H9 (cell line): ENCODE results near the gene UNC119. TPM values are rescaled to one million over a fixed set of nuclear protein-coding genes. Genes with fewer than 3 reads are reported as not detected.

Source experiments
- DNase-seq: peaks from one replicate; pipeline ENCODE4 v3.0.0-alpha.2; 2017
- H2AFZ ChIP-seq: one replicate; pipeline ENCODE4 v1.6.1; 2013; ENCODE audit warnings: mild to moderate bottlenecking, low read length, control low read depth, moderate library complexity
- H2AK5ac ChIP-seq: 2 replicates; pipeline ENCODE4 v1.6.1; 2013; ENCODE audit warnings: low read length, control low read depth, mixed read lengths; ENCODE audit not compliant: insufficient read length
- H2BK120ac ChIP-seq: one replicate; pipeline ENCODE4 v1.6.1; 2013; ENCODE audit warnings: low read depth, mild to moderate bottlenecking, low read length, control low read depth, inconsistent platforms; ENCODE audit not compliant: poor library complexity, severe bottlenecking
- H2BK12ac ChIP-seq: 2 replicates; pipeline ENCODE4 v1.6.1; 2013; ENCODE audit warnings: low read length, control low read depth, mixed read lengths, low read depth; ENCODE audit not compliant: insufficient read length
- H2BK15ac ChIP-seq: 2 replicates; pipeline ENCODE4 v1.6.1; 2013; ENCODE audit warnings: low read depth, low read length, control low read depth
- H2BK20ac ChIP-seq: one replicate; pipeline ENCODE4 v1.6.1; 2013; ENCODE audit warnings: low read depth, mild to moderate bottlenecking, low read length, control low read depth, inconsistent platforms; ENCODE audit not compliant: poor library complexity, severe bottlenecking
- H2BK5ac ChIP-seq: 2 replicates; pipeline ENCODE4 v1.6.1; 2013; ENCODE audit warnings: low read length, control low read depth, mixed read lengths; ENCODE audit not compliant: insufficient read length
- H3K14ac ChIP-seq: 2 replicates; pipeline ENCODE4 v1.6.1; 2013; ENCODE audit warnings: low read length, control low read depth; ENCODE audit not compliant: insufficient read depth
- H3K18ac ChIP-seq: 2 replicates; pipeline ENCODE4 v1.6.1; 2013; ENCODE audit warnings: low read depth, mild to moderate bottlenecking, mixed read lengths, low read length, control low read depth; ENCODE audit not compliant: insufficient read length
- H3K23ac ChIP-seq: 2 replicates; pipeline ENCODE4 v1.6.1; 2013; ENCODE audit warnings: low read length, control low read depth, mixed read lengths, low read depth; ENCODE audit not compliant: insufficient read length
- H3K23me2 ChIP-seq: 2 replicates; pipeline ENCODE4 v1.6.1; 2013; ENCODE audit warnings: low read depth, mild to moderate bottlenecking, mixed read lengths, low read length, control low read depth; ENCODE audit not compliant: insufficient read length, poor library complexity, severe bottlenecking
- H3K27ac ChIP-seq: 2 replicates; pipeline ENCODE4 v1.5.1; 2013; ENCODE audit warnings: low read length, control low read depth, mixed read lengths, low read depth; ENCODE audit not compliant: insufficient read length
- H3K27me3 ChIP-seq: 2 replicates; pipeline ENCODE4 v1.6.1; 2013; ENCODE audit warnings: low read length, control low read depth, inconsistent platforms; ENCODE audit not compliant: insufficient read depth
- H3K4ac ChIP-seq: 2 replicates; pipeline ENCODE4 v1.6.1; 2013; ENCODE audit warnings: low read depth, mild to moderate bottlenecking, control low read depth, inconsistent platforms, low read length, moderate library complexity
- H3K4me1 ChIP-seq: 2 replicates; pipeline ENCODE4 v1.6.1; 2013; ENCODE audit warnings: low read length, control low read depth, inconsistent platforms; ENCODE audit not compliant: insufficient read depth
- H3K4me2 ChIP-seq: 2 replicates; pipeline ENCODE4 v1.6.1; 2013; ENCODE audit warnings: low read length, control low read depth, mixed read lengths; ENCODE audit not compliant: insufficient read length, insufficient read depth
- H3K56ac ChIP-seq: 2 replicates; pipeline ENCODE4 v1.6.1; 2013; ENCODE audit warnings: low read depth, mild to moderate bottlenecking, mixed read lengths, low read length, control low read depth; ENCODE audit not compliant: insufficient read length
- H3K79me1 ChIP-seq: 2 replicates; pipeline ENCODE4 v1.6.1; 2013; ENCODE audit warnings: low read depth, mild to moderate bottlenecking, moderate library complexity, low read length, control low read depth, inconsistent platforms; ENCODE audit not compliant: insufficient read depth, poor library complexity, severe bottlenecking
- H3K79me2 ChIP-seq: 2 replicates; pipeline ENCODE4 v1.6.1; 2013; ENCODE audit warnings: low read length, control low read depth, inconsistent platforms; ENCODE audit not compliant: insufficient read depth
- H3K9ac ChIP-seq: 2 replicates; pipeline ENCODE4 v1.6.1; 2013; ENCODE audit warnings: low read length, control low read depth, mixed read lengths; ENCODE audit not compliant: insufficient read length; ENCODE audit errors: extremely low read depth
- H3K9me3 ChIP-seq: one replicate; pipeline ENCODE4 v1.6.1; 2013; ENCODE audit warnings: low read depth, low read length, inconsistent platforms; ENCODE audit not compliant: control insufficient read depth
- H3T11ph ChIP-seq: one replicate; pipeline ENCODE4 v1.6.1; 2013; ENCODE audit warnings: mild to moderate bottlenecking, low read length, control low read depth, inconsistent platforms
- H4K20me1 ChIP-seq: one replicate; pipeline ENCODE4 v1.6.1; 2013; ENCODE audit not compliant: control insufficient read depth, insufficient read length, insufficient read depth
- H4K5ac ChIP-seq: 2 replicates; pipeline ENCODE4 v1.6.1; 2013; ENCODE audit warnings: low read depth, mild to moderate bottlenecking, mixed read lengths, low read length, control low read depth; ENCODE audit not compliant: insufficient read length
- H4K8ac ChIP-seq: replicated peaks from 2 replicates; pipeline ENCODE4 v1.6.1; 2013; ENCODE audit warnings: low read length, control low read depth, mixed read lengths, low read depth; ENCODE audit not compliant: insufficient read length
- H4K91ac ChIP-seq: 2 replicates; pipeline ENCODE4 v1.6.1; 2013; ENCODE audit warnings: low read depth, mild to moderate bottlenecking, moderate library complexity, mixed read lengths, low read length, control low read depth; ENCODE audit not compliant: insufficient read length
- H3K27ac Mint-ChIP-seq, 3 experiments: 2 replicates in 2 of 3; 3 replicates in 1 of 3; pipeline ENCODE4 v1.8.0; 2020 to 2021; ENCODE audit warnings: mixed read lengths in 3 of 3, mild to moderate bottlenecking in 1 of 3, moderate library complexity in 1 of 3
- H3K27me3 Mint-ChIP-seq: 2 replicates; pipeline ENCODE4 v1.8.0; 2021; ENCODE audit warnings: low read depth, mild to moderate bottlenecking, moderate library complexity, mixed read lengths
- H3K36me3 Mint-ChIP-seq, 3 experiments: 2 replicates in 2 of 3; 3 replicates in 1 of 3; pipeline ENCODE4 v1.8.0; 2020 to 2021; ENCODE audit warnings: low read depth in 3 of 3, mixed read lengths in 3 of 3; ENCODE audit not compliant: insufficient read depth in 1 of 3
- H3K4me1 Mint-ChIP-seq, 2 experiments: 2 replicates each; pipeline ENCODE4 v1.8.0; 2020; ENCODE audit warnings: mixed read lengths in 2 of 2
- H3K4me3 Mint-ChIP-seq, 2 experiments: 2 replicates in 1 of 2; 3 replicates in 1 of 2; pipeline ENCODE4 v1.8.0; 2020 to 2021; ENCODE audit warnings: mild to moderate bottlenecking in 2 of 2, mixed read lengths in 2 of 2, moderate library complexity in 1 of 2
- H3K9me3 Mint-ChIP-seq, 2 experiments: 2 replicates in 1 of 2; 3 replicates in 1 of 2; pipeline ENCODE4 v1.8.0; 2020; ENCODE audit warnings: mild to moderate bottlenecking in 2 of 2, mixed read lengths in 2 of 2, moderate library complexity in 1 of 2
- CTCF ChIP-seq: fragments of 200-600 bp; sonication (generic); conservative IDR thresholded peaks from 3 replicates; pipeline ENCODE4 v1.8.0; 2021; ENCODE audit warnings: antibody characterized with exemption, mild to moderate bottlenecking
- WGBS: extraction: QIAGEN DNeasy Blood & Tissue Kit; methylation state at CpG from one replicate; pipeline ENCODE4 v1.1.7; 2013; ENCODE audit warnings: missing lambda C conversion rate, low lambda C conversion rate, mixed read lengths; ENCODE audit not compliant: insufficient read length; ENCODE audit errors: extremely low coverage; 5-methylcytosine and 5-hydroxymethylcytosine counted together
- total RNA-seq: library from RNA; stranded (reverse); gene quantifications from 2 replicates; pipeline ENCODE4 v1.2.1, GENCODE V29; 2021

UNC119 gene
- total RNA-seq, 1 experiment from 2014 or later: 36.9 TPM

DNA sequence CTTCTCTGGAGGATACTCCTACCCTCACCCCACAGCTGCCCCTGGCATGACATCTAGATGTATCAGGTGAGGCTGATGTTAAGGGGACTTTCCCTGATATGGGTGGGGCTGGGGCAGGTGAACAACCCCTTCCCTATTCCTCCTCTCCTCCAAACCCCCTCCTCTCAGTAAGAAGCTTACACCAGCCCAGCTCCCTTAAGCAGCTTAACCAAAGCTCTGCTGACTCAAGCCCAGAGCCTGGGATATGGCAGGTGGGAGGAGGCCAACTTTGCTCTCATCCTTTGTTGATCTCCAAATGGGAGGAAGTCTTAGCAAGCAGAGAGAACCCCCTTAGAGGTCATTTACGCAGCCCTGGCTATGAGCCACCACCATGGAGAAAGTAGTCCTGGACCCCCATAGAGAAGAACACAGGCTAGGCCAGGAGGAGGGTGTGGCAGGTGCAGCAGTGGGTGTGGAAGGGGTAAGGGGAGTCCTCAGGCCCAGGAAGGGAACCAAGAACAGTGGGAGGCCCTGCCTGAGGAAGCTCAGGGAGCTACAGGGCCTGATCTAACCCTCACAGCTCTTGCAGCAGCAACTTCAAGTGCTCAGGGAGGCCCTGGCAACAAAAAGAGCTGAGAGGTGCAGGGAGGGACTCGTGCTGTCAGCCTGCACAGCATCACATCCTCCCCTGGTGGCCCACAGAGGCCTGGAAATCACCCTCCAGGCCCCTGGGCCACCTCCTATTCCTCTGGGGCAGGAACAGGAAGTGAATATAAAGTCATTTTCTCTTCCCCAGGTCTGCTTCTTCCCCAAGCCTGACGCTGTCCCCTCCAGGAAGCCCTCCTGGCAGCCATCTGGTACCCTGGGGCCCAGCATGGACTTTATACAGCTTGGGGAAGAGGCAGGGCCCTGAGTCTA lies 2.9 kb downstream of the UNC119 start:
- Mint-ChIP-seq H3K27me3 (peaks cover 4% of the 10 kb centered on the region), H3K4me1 (peaks cover 35 to 60% of the 10 kb centered on the region in 2 experiments), H3K36me3 (peaks cover 8 to 18% (median 13%) of the 10 kb centered on the region in 3 experiments; a peak in 6 of 7 replicates), H3K4me3 (no peak overlapping the region), H3K9me3 (no peaks in the 10 kb centered on the region), H3K27ac (0 out of 7 replicates have a peak overlapping the region, but pooled peaks of 1 of the 3 experiments have one; percentile 17)
- DNase-seq: no peak
- H4K5ac ChIP-seq: no peak overlapping the region
- H3K9me3 ChIP-seq: no peaks in the 10 kb centered on the region
- H4K20me1 ChIP-seq: no peaks in the 10 kb centered on the region
- no peak overlapping the region for H2BK120ac ChIP-seq
- no peak overlapping the region for H3K14ac ChIP-seq
- no peak overlapping the region for H3K56ac ChIP-seq
- no peak overlapping the region for H2AK5ac ChIP-seq
- no peak overlapping the region for H3K4me2 ChIP-seq
- TF ChIP-seq CTCF: no peak
- no peak overlapping the region for H4K8ac ChIP-seq
- H3K23ac ChIP-seq: no peak overlapping the region
- no peak overlapping the region for H3K9ac ChIP-seq
- WGBS: no CpG with 5 or more reads among the region's 3 CpGs
- H3K23me2 ChIP-seq: peaks cover 5% of the 10 kb centered on the region
- H2BK5ac ChIP-seq: no peak overlapping the region
- 0 out of 2 replicates have a peak, but pooled peaks cover under 1% of the 10 kb centered on the region for H3K4me1 ChIP-seq
- H3K27ac ChIP-seq: no peak overlapping the region
- H3K79me1 ChIP-seq: no peaks in the 10 kb centered on the region
- no peak overlapping the region for H2BK12ac ChIP-seq
- no peak overlapping the region for H3K18ac ChIP-seq
- H2BK20ac ChIP-seq: no peak overlapping the region
- no peak overlapping the region for H4K91ac ChIP-seq
- no peaks in the 10 kb centered on the region for H3K27me3 ChIP-seq
- no peak overlapping the region for H3K4ac ChIP-seq
- no peak overlapping the region for H2BK15ac ChIP-seq
- no peak overlapping the region for H3T11ph ChIP-seq
- no peaks in the 10 kb centered on the region; the same call in 1 of the 2 replicates for H3K79me2 ChIP-seq
- no peak overlapping the region for H2AFZ ChIP-seq
